HG03469 (cell line): ENCODE results near the gene GLYATL2.

Experiments used
- ATAC-seq: cut with Tn5 transposase; IDR thresholded peaks from one replicate; pipeline ENCODE4 v1.9.1; 2021; ENCODE audit warnings: mild to moderate bottlenecking, moderate library complexity, moderate number of reproducible peaks; ENCODE audit not compliant: unreplicated experiment

GLYATL2 gene

GRCh38 chr11:58801974-58802545, 42.4 kb downstream of the GLYATL2 start:
- no peak for ATAC-seq

GRCh38 chr11:58801302-58801701, 43.2 kb downstream of the GLYATL2 start:
- ATAC-seq, result no peak

GRCh38 chr11:58796333-58796732, 48.2 kb downstream of the GLYATL2 start:
- ATAC-seq, result no peak

- peak; percentile 74 for ATAC-seq
These were observed 56.0 kb downstream of the GLYATL2 start for GRCh38 chr11:58788355-58789023.

- ATAC-seq, result no peak
These were observed 56.6 kb downstream of the GLYATL2 start for GRCh38 chr11:58787903-58788302.

GRCh38 chr11:58786693-58787092, 57.8 kb downstream of the GLYATL2 start:
- no peak for ATAC-seq

- ATAC-seq, result no peak
These were observed 59.5 kb downstream of the GLYATL2 start for GRCh38 chr11:58784995-58785394.
